Activated naive CD8-positive, alpha-beta T cell treated with anti-CD3 and anti-CD28 coated beads, Interleukin-2, amount 10 ng/mL, durations not matched to agents 7 days and 5 days (primary cell): ENCODE data around the gene ZNF814. TPM values are rescaled to one million over a fixed set of nuclear protein-coding genes. Genes with fewer than 3 reads are reported as not detected.
"Not testable (repeated sequence)": the region's sequence is repeated elsewhere in the genome, so short reads cannot be mapped to it uniquely, and the experiment has no call there.

ENCODE experiments used
- ATAC-seq: fragments of 150-1000 bp; cut with Tn5 transposase; one replicate; pipeline ENCODE4 v1.10.0; 2021; ENCODE audit warnings: low read depth, moderate library complexity
- POLR2A ChIA-PET: fragments of 350-600 bp; sonication (Branson Sonifier 250); formaldehyde crosslinking; loops from one replicate; lab custom pipeline; 2021; ENCODE audit warnings: antibody characterized with exemption; lab: Charles Lee
- DNase-seq: peaks from one replicate; pipeline ENCODE4 v3.0.0; 2021
- H3K27ac Mint-ChIP-seq: one replicate; pipeline ENCODE4 v1.8.0; 2022; ENCODE audit warnings: mild to moderate bottlenecking, mixed read lengths
- H3K27me3 Mint-ChIP-seq: one replicate; pipeline ENCODE4 v1.8.0; 2022; ENCODE audit warnings: mild to moderate bottlenecking, moderate library complexity, mixed read lengths
- H3K36me3 Mint-ChIP-seq: one replicate; pipeline ENCODE4 v1.8.0; 2021; ENCODE audit warnings: mild to moderate bottlenecking, mixed read lengths
- H3K4me1 Mint-ChIP-seq: one replicate; pipeline ENCODE4 v1.8.0; 2021; ENCODE audit warnings: mixed read lengths
- H3K4me3 Mint-ChIP-seq: one replicate; pipeline ENCODE4 v1.8.0; 2022; ENCODE audit warnings: mild to moderate bottlenecking, moderate library complexity, mixed read lengths
- H3K9me3 Mint-ChIP-seq: one replicate; pipeline ENCODE4 v1.8.0; 2021; ENCODE audit warnings: mixed read lengths
- total RNA-seq, 2 experiments: library from RNA; stranded (reverse); gene quantifications; one replicate each; pipeline ENCODE4 v1.2.3, GENCODE V29; 2021

ZNF814 gene
- total RNA-seq, 2 experiments from 2014 or later = 38.4 to 43.3 TPM

DNA sequence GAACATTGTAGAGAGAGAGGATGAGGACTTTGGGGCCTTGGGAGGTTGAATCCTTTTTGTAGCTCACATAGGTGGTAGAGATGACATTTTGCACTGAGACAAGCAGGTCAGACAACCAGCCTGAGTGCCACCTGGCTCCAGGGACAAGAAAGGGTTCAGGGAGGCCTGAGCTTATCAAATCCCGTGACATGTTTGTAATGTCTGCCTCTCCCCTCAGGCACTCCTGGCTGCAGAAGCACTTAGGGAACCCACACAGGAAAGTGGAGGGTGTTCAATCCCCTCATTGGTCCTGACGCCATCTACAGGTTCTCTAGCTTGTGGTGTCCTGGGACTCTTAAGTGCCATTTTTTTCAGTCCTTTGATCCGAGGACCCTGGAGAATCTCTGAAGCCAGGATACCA lies 67.7 kb downstream of the ZNF814 start:
- POLR2A ChIA-PET = interaction anchor here (2.5 kb wide), 1 partner anchor 181 kb away, joined by 9 read pairs; the partner anchor contains the start of gene ZNF606

GRCh38 chr19:57820599-57820998 lies 68.2 kb downstream of the ZNF814 start:
- no peaks in the 10 kb centered on the region for H3K9me3 Mint-ChIP-seq
- DNase-seq = no peak
- H3K27ac Mint-ChIP-seq = peak overlapping the region; percentile 98

More for the DNA sequence above, 67.7 kb downstream of the ZNF814 start:
- Mint-ChIP-seq H3K27ac (peak overlapping the region; percentile 98), H3K36me3 (peaks cover 28% of the 10 kb centered on the region), H3K4me1 (peaks cover 34% of the 10 kb centered on the region), H3K4me3 (peak overlapping the region; percentile 92)
- H3K9me3 Mint-ChIP-seq, DNase-seq, ATAC-seq, H3K27me3 Mint-ChIP-seq: not testable (repeated sequence)

DNA sequence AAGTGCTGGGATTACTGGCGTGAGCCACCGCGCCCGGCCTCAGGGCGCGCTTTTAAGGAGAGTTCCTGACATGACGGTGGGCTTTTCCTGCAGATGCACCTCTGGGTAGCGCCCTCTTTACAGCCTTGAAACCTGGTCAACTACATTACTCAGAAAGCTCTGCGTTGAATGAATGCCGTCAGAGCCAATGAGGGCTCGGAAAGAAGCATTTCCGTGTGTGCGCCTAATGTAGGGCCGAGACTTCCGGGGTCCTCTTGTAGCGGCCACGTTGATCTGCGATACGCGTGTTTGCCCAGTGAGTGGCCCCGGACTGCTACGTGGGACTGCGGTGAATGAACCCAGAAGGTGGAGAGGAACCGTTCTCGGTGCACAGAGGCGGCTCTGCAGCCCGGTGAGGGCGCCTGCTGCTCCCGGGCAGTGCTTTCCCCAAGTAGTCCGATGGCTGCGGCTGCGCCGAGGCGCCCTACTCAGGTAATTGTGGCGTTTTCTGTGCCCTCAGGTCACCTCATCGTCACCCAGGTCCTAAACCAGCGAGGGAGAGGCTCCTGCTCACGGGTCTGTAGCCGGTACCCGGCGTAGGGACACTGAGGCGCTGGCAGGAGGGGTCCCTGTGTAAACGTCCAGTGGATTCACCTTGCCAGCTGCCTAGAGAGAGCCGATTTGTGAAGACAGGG lies 69.2 kb downstream of the ZNF814 start:
- Mint-ChIP-seq H3K36me3 (peaks cover 23% of the 10 kb centered on the region), H3K27me3 (no peaks in the 10 kb centered on the region), H3K4me3 (peak overlapping the region; percentile 92), H3K27ac (peak overlapping the region; percentile 98), H3K9me3 (no peaks in the 10 kb centered on the region), H3K4me1 (peaks cover 40% of the 10 kb centered on the region)
- POLR2A ChIA-PET = interaction anchor here (0.7 to 2.5 kb wide), 19 partner anchors 8 to 507 kb away, joined by 3 to 19 read pairs (median 4); partner anchors contain the start of genes ZIK1, ZNF135, ZNF154 and ZNF329
- ATAC-seq (peak; percentile 90), DNase-seq (peak; percentile 71)

More at GRCh38 chr19:57820599-57820998, 68.2 kb downstream of the ZNF814 start:
- Mint-ChIP-seq H3K36me3 (peaks cover 25% of the 10 kb centered on the region), H3K4me3 (peak overlapping the region; percentile 92), H3K4me1 (peaks cover 35% of the 10 kb centered on the region), H3K27me3 (no peaks in the 10 kb centered on the region)
- POLR2A ChIA-PET = interaction anchor here (1.7 to 2.5 kb wide), 4 partner anchors 68 to 239 kb away, joined by 4 to 19 read pairs (median 8); partner anchors contain the start of genes ZNF135, ZNF606, ZNF776 and ZNF814
- ATAC-seq = no peak

DNA sequence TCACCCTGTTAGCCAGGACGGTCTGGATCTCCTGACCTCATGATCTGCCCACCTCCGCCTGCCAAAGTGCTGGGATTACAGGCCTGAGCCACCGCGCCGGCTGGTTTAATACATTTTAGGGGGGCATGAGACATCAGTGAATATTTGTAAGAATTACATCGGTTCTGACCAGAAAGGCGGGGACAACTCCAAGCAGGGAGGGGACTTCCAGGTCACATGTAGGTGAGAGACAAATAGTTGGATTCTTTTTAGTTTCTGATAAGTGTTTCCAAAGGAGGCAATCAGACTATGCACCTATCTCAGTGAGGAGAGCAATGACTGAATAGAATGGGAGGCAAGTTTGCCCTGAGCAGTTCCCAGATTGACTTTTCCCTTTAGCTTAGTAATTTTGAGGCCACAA lies 70.5 kb downstream of the ZNF814 start:
- no peak for DNase-seq
- peak overlapping the region; percentile 74 for H3K27ac Mint-ChIP-seq
- H3K36me3 Mint-ChIP-seq = peaks cover 20% of the 10 kb centered on the region
- ATAC-seq = no peak
- peak overlapping the region; percentile 58 for H3K4me3 Mint-ChIP-seq
- no peaks in the 10 kb centered on the region for H3K9me3 Mint-ChIP-seq
- H3K27me3 Mint-ChIP-seq = no peaks in the 10 kb centered on the region
- H3K4me1 Mint-ChIP-seq = peaks cover 40% of the 10 kb centered on the region
- POLR2A ChIA-PET = interaction anchor here (0.7 to 2.1 kb wide), 6 partner anchors 31 to 137 kb away, joined by 4 to 19 read pairs (median 12); partner anchors contain the start of genes ZNF417, ZNF551, ZNF586 and ZNF587

DNA sequence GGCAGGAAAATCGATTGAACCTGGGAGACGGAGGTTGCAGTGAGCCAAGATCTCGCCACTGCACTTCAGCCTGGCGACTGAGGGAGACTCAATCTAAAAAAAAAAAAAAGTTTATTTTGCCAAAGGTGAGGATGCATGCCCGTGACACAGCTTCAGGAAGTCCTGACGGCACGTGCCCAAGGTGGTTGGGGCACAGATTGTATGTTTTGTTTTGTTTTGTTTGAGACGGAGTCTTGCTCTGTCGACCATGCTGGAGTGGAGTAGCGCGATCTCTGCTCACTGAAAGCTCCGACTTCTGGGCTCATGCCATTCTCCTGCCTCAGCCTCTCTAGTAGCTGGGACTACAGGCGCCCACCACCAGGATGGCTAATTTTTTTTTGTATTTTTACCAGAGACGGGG lies 70.9 kb downstream of the ZNF814 start:
- ATAC-seq = no peak
- Mint-ChIP-seq H3K4me1 (peaks cover 40% of the 10 kb centered on the region), H3K9me3 (no peaks in the 10 kb centered on the region), H3K36me3 (peaks cover 19% of the 10 kb centered on the region), H3K27me3 (no peaks in the 10 kb centered on the region), H3K27ac (peak overlapping the region; percentile 74), H3K4me3 (peak overlapping the region; percentile 58)
- no peak for DNase-seq
- POLR2A ChIA-PET = no interaction called here

- Mint-ChIP-seq H3K4me3 (peak overlapping the region; percentile 7), H3K27me3 (no peaks in the 10 kb centered on the region), H3K27ac (no peak overlapping the region), H3K9me3 (no peaks in the 10 kb centered on the region), H3K36me3 (peaks cover 17% of the 10 kb centered on the region), H3K4me1 (peaks cover 40% of the 10 kb centered on the region)
- no peak for ATAC-seq
- DNase-seq = no peak
- POLR2A ChIA-PET = interaction anchor here (0.7 kb wide), 1 partner anchor 67 kb away, joined by 6 read pairs; no protein-coding TSS in a partner anchor
Observed at GRCh38 chr19:57816652-57817051, 72.2 kb downstream of the ZNF814 start.

DNA sequence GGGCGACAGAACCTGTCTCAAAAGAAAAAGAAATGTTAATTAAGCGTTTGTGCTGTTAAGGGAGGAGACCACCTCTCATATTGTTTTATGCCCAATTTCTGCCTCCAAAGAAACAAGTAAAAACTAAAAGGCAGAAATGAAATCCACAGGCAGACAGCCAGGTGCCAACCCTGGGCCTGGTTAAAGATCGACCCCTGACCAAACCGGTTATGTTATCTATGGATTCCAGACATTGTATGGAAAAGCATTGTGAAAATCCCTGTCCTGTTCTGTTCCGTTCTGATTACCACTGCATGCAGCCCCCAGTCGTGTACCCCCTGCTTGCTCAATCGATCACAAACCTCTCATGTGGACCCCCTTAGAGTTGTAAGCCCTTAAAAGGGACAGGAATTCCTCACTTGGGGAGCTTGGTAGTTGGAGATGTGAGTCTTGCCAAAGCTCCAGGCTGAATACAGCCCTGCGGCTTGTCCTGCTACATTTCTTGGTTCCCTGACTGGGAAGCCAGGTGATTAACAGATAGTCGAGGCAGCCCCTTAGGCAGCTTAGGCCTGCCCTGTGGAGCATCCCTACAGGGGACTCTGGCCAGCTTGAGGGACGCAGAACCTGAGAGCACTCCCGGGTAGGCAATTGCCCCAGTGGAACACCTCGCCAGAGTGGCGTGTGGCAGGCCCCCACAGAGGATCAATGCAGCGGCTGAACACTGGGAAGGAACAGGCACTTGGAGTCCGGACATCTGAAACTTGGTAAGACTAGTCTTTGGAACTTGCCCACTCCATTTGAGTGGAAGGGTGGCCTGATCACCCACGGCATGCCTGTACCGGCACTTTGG lies 73.4 kb downstream of the ZNF814 start:
- DNase-seq = no peak
- Mint-ChIP-seq H3K36me3 (peaks cover 16% of the 10 kb centered on the region), H3K4me3 (peak overlapping the region; percentile 93), H3K27ac (peak overlapping the region; percentile 88), H3K27me3 (no peaks in the 10 kb centered on the region), H3K4me1 (peaks cover 30% of the 10 kb centered on the region), H3K9me3 (no peaks in the 10 kb centered on the region)
- POLR2A ChIA-PET = interaction anchor here (0.5 to 1.6 kb wide), 7 partner anchors 14 to 368 kb away, joined by 3 to 6 read pairs (median 3); partner anchors contain the start of genes ZNF274 and ZNF587
- ATAC-seq = no peak

- POLR2A ChIA-PET = interaction anchor here (0.5 to 1.6 kb wide), 7 partner anchors 13 to 369 kb away, joined by 3 to 6 read pairs (median 3); partner anchors contain the start of genes ZNF274 and ZNF587
- H3K27me3 Mint-ChIP-seq = no peaks in the 10 kb centered on the region
- no peaks in the 10 kb centered on the region for H3K9me3 Mint-ChIP-seq
- H3K27ac Mint-ChIP-seq = peak within 1 kb of the TSS; percentile 88
- H3K36me3 Mint-ChIP-seq = peaks cover 19% of the 10 kb centered on the region
- ATAC-seq = peak; percentile 79
- H3K4me1 Mint-ChIP-seq = peaks cover 30% of the 10 kb centered on the region
- DNase-seq = peak; percentile 70
- peak within 1 kb of the TSS; percentile 93 for H3K4me3 Mint-ChIP-seq
Observed at GRCh38 chr19:57814505-57815246, 74.2 kb downstream of the ZNF814 start, which contains the start of gene ZNF552. ZNF552 (minus strand) TSS chr19:57814913; CDS start chr19:57814743, 170 bp downstream.

DNA sequence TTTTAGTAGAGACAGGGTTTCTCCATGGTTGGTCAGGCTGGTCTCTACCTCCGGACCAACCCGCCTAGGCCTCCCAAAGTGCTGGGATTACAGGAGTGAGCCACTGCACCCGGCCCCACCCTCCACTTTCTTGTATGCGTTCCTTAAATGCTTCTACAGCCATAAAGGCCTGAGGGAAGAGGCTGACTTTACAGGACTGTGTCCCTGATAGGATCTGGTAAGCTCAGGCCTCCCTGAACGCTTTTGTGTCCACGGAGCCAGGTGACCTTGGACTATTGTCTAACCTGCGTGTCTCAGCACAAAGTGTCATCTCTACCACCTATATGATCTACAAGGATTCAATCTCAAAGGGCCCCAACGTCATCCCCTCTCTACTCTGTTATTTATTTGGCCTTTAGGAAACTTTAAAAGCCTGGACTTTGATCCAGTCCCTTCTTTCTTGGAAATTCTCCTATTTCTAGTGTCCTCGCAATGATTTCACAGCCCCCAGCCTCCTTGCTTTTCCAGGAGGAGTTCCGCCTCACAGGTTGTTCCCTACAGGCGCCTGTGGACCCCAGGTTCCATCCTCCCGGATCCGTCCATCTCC lies 74.8 kb downstream of the ZNF814 start:
- Mint-ChIP-seq H3K4me3 (peak overlapping the region; percentile 93), H3K36me3 (peaks cover 23% of the 10 kb centered on the region), H3K27me3 (no peaks in the 10 kb centered on the region), H3K9me3 (no peaks in the 10 kb centered on the region), H3K4me1 (peaks cover 31% of the 10 kb centered on the region), H3K27ac (peak overlapping the region; percentile 88)
- POLR2A ChIA-PET = interaction anchor here (0.7 kb wide), 1 partner anchor 278 kb away, joined by 3 read pairs; no protein-coding TSS in a partner anchor
- ATAC-seq = no peak
- DNase-seq = no peak

GRCh38 chr19:57812975-57813820 lies 75.6 kb downstream of the ZNF814 start:
- Mint-ChIP-seq H3K4me1 (peaks cover 29% of the 10 kb centered on the region), H3K27ac (peak overlapping the region; percentile 68), H3K36me3 (peaks cover 26% of the 10 kb centered on the region), H3K4me3 (peak overlapping the region; percentile 69)
- not testable (repeated sequence) for H3K27me3 Mint-ChIP-seq, H3K9me3 Mint-ChIP-seq, DNase-seq, ATAC-seq
- POLR2A ChIA-PET = interaction anchor here (0.7 kb wide), 1 partner anchor 279 kb away, joined by 3 read pairs; no protein-coding TSS in a partner anchor

GRCh38 chr19:57812226-57812625 lies 76.6 kb downstream of the ZNF814 start:
- Mint-ChIP-seq H3K27ac (peak overlapping the region; percentile 77), H3K9me3 (no peaks in the 10 kb centered on the region), H3K36me3 (peaks cover 33% of the 10 kb centered on the region), H3K4me1 (peaks cover 29% of the 10 kb centered on the region), H3K27me3 (no peaks in the 10 kb centered on the region), H3K4me3 (peak overlapping the region; percentile 55)
- POLR2A ChIA-PET = no interaction called here
- DNase-seq (no peak), ATAC-seq (peak; percentile 14)
